SU-DHL-6 (cell line): ENCODE measurements around the gene PTPRN2.

Source experiments
- H2AFZ ChIP-seq: fragments of 200-600 bp; sonication (generic); 2 replicates; pipeline ENCODE4 v1.6.1; 2014; ENCODE audit warnings: low read depth, mild to moderate bottlenecking, moderate library complexity, mixed read lengths, antibody characterized with exemption, low read length; ENCODE audit not compliant: severe bottlenecking
- H3F3A ChIP-seq: fragments of 200-600 bp; shearing (Covaris generic); 2 replicates; pipeline ENCODE4 v1.6.0; 2016; ENCODE audit warnings: antibody characterized with exemption, mild to moderate bottlenecking; ENCODE audit not compliant: insufficient read depth
- H3K27ac ChIP-seq: fragments of 200-600 bp; sonication (generic); 2 replicates; pipeline ENCODE4 v1.5.1; 2016; ENCODE audit warnings: low read depth, mild to moderate bottlenecking, low read length, moderate library complexity, mixed read lengths
- H3K27me3 ChIP-seq: fragments of 200-600 bp; sonication (generic), shearing (Covaris generic); 2 replicates; pipeline ENCODE4 v1.6.0; 2014; ENCODE audit warnings: mild to moderate bottlenecking, low read length
- H3K36me3 ChIP-seq: fragments of 200-600 bp; sonication (generic); 2 replicates; pipeline ENCODE4 v1.6.1; 2014; ENCODE audit warnings: mild to moderate bottlenecking, low read length, mixed read lengths
- H3K4me2 ChIP-seq: fragments of 300-600, 200-600 bp; shearing (Covaris generic), sonication (generic); 2 replicates; pipeline ENCODE4 v1.6.0; 2014; ENCODE audit warnings: low read length, low read depth, mild to moderate bottlenecking; ENCODE audit not compliant: poor library complexity, severe bottlenecking
- H3K4me3 ChIP-seq: fragments of 200-600 bp; sonication (generic); 2 replicates; pipeline ENCODE4 v1.5.1; 2014; ENCODE audit warnings: antibody characterized with exemption, low read length, mild to moderate bottlenecking, mixed read lengths; ENCODE audit not compliant: insufficient read depth, poor library complexity, severe bottlenecking
- H3K79me2 ChIP-seq: fragments of 200-600 bp; sonication (generic); 2 replicates; pipeline ENCODE4 v1.6.1; 2014; ENCODE audit warnings: mild to moderate bottlenecking, low read length, moderate library complexity; ENCODE audit not compliant: insufficient read depth
- H3K9ac ChIP-seq: fragments of 200-600 bp; sonication (generic); 2 replicates; pipeline ENCODE4 v1.7.0; 2014; ENCODE audit warnings: mild to moderate bottlenecking, low read length
- H3K9me2 ChIP-seq: fragments of 200-600 bp; sonication (generic); replicated peaks from 2 replicates; pipeline ENCODE4 v1.6.1; 2014; ENCODE audit warnings: low read length; ENCODE audit not compliant: insufficient read depth
- H3K9me3 ChIP-seq: fragments of 200-600 bp; sonication (generic); 2 replicates; pipeline ENCODE4 v1.6.1; 2014; ENCODE audit warnings: low read length, mixed read lengths; ENCODE audit not compliant: insufficient read depth
- H4K20me1 ChIP-seq: fragments of 200-600 bp; sonication (generic); 2 replicates; pipeline ENCODE4 v1.6.1; 2014; ENCODE audit warnings: low read depth, mild to moderate bottlenecking, antibody characterized with exemption, low read length, moderate library complexity, mixed read lengths
- CTCF ChIP-seq: fragments of 200-600 bp; sonication (generic); IDR thresholded peaks from one replicate; pipeline ENCODE4 v1.5.1; 2017; ENCODE audit warnings: antibody characterized with exemption, mild to moderate bottlenecking, low read length, moderate library complexity; ENCODE audit not compliant: insufficient read depth, poor library complexity, severe bottlenecking
- EZH2phosphoT487 ChIP-seq: fragments of 200-600 bp; sonication (generic), shearing (Covaris generic); conservative IDR thresholded peaks from 2 replicates; pipeline ENCODE4 v1.6.1; 2018; ENCODE audit warnings: mild to moderate bottlenecking, antibody characterized with exemption, low read length, moderate library complexity, mixed read lengths

The PTPRN2 gene

GRCh38 chr7:157523371-157523765 is 1064.3 kb downstream of the PTPRN2 start:
- Histone ChIP-seq H3K9me2 (no peaks in the 10 kb centered on the region), H3K4me3 (no peak overlapping the region), H3F3A (no peaks in the 10 kb centered on the region), H3K36me3 (no peaks in the 10 kb centered on the region), H3K27ac (no peak overlapping the region), H3K9me3 (no peaks in the 10 kb centered on the region), H2AFZ (no peak overlapping the region), H3K9ac (no peak overlapping the region), H4K20me1 (no peaks in the 10 kb centered on the region), H3K79me2 (no peaks in the 10 kb centered on the region), H3K27me3 (no peaks in the 10 kb centered on the region), H3K4me2 (no peak overlapping the region)
- no peak for TF ChIP-seq EZH2phosphoT487
- no peak for TF ChIP-seq CTCF

GRCh38 chr7:157522954-157523353 is 1064.7 kb downstream of the PTPRN2 start:
- Histone ChIP-seq H3K4me2 (no peak overlapping the region), H3K79me2 (no peaks in the 10 kb centered on the region), H3K36me3 (no peaks in the 10 kb centered on the region), H3F3A (no peaks in the 10 kb centered on the region), H3K9ac (no peak overlapping the region), H3K9me2 (no peaks in the 10 kb centered on the region), H3K27me3 (no peaks in the 10 kb centered on the region), H3K4me3 (no peak overlapping the region), H4K20me1 (no peaks in the 10 kb centered on the region), H3K9me3 (no peaks in the 10 kb centered on the region), H3K27ac (no peak overlapping the region), H2AFZ (no peak overlapping the region)
- TF ChIP-seq CTCF (no peak), EZH2phosphoT487 (no peak)

- H3K4me3 ChIP-seq = no peak overlapping the region
- no peak overlapping the region for H3K27ac ChIP-seq
- no peak overlapping the region for H3K4me2 ChIP-seq
- H2AFZ ChIP-seq = no peak overlapping the region
- no peaks in the 10 kb centered on the region for H3K79me2 ChIP-seq
- TF ChIP-seq EZH2phosphoT487 (no peak), CTCF (no peak)
- H3K9me2 ChIP-seq = no peaks in the 10 kb centered on the region
- no peaks in the 10 kb centered on the region for H4K20me1 ChIP-seq
- H3K36me3 ChIP-seq = no peaks in the 10 kb centered on the region
- H3F3A ChIP-seq = no peaks in the 10 kb centered on the region
- H3K27me3 ChIP-seq = no peaks in the 10 kb centered on the region
- H3K9me3 ChIP-seq = no peaks in the 10 kb centered on the region
- H3K9ac ChIP-seq = no peak overlapping the region
These were observed 1065.4 kb downstream of the PTPRN2 start for GRCh38 chr7:157522189-157522588.
